Astrocyte of the spinal cord (primary cell): Measurements from ENCODE around the gene RAB5IF.
A peak's percentile ranks its signal among the peaks of the same experiment; 100 is the strongest.

Experiments used
- DNase-seq: peaks from one replicate; pipeline ENCODE4 v3.0.0; 2011; ENCODE audit warnings: low read depth, low spot score
- H3K4me3 ChIP-seq: 2 replicates; pipeline ENCODE4 v1.5.1; 2011; ENCODE audit warnings: low read depth, mild to moderate bottlenecking, low read length, moderate library complexity
- CTCF ChIP-seq: IDR thresholded peaks from 2 replicates; pipeline ENCODE4 v1.5.1; 2012; ENCODE audit warnings: low read depth, mild to moderate bottlenecking, low read length, inconsistent platforms
- in situ Hi-C: cut with HindIII; loops from 2 replicates; pipeline ENCODE4 v1.10.0; 2017; ENCODE audit warnings: low sequenced_read_pairs

The RAB5IF gene

DNA sequence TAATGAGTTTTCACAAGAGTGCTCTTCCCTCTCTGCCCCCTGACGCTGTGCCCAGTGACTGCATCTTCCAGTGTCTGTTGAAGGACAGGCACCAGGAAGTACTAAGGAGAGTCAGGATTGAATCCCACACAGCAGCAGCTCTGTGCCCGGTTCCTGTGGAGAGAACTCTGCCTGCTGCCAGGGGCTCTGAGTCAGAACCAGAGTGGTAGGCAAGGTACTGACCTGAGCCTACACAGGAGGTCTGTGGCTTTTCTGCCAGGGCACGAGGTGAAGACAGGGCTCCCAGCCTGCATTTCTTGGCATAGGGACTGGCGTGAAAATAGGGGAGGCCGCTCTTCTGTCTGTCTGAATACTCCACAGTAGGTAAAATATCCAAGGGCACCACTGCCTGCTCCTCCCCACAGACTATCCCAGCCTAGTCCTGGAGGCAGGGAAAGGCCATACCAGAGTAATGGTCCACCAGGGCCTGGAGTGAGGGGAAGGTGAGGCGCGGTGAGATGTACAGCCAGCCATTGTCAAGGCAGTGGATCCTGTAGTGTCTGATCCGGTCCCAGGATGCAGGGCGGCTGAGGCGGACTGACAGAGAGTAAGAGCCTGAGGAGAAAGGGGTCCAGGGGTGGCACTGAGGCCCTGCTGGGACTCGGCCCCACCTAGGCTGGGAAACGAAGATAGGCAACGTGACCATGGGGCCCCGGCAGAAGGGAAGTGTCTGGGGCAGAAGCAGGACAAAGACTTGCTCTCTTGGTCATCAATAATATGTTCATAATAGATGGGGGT, 9.4 kb downstream of the RAB5IF start:
- no peak for TF ChIP-seq CTCF
- in situ Hi-C loops: no loop called here
- no peak overlapping the region for H3K4me3 ChIP-seq
- DNase-seq: peak; percentile 10

GRCh38 chr20:36620917-36621316, 15.3 kb downstream of the RAB5IF start:
- TF ChIP-seq CTCF: no peak
- no peak for DNase-seq
- in situ Hi-C loops: no loop called here
- no peak overlapping the region for H3K4me3 ChIP-seq

DNA sequence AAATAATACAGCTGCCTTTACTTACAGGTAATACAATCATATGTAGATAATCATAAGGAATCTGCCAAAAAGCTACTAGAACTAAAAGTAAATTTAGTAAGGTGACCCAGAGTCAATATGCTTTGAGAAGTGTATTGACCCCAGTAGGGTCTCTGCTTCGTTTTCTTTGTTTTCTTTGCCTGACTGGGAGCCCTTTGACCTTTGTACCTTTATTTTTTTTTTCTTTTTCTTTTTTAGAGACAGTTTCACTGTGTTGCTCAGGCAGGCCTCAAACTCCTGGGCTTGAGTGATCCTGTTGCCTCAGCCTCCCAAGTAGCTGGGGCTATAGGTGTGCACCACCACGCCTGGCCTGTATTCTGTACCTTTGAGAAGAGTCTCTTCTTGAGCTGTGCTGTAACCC, 17.9 kb downstream of the RAB5IF start:
- no peak overlapping the region for H3K4me3 ChIP-seq
- no peak for DNase-seq
- no peak for TF ChIP-seq CTCF
- in situ Hi-C loops: no loop called here

DNA sequence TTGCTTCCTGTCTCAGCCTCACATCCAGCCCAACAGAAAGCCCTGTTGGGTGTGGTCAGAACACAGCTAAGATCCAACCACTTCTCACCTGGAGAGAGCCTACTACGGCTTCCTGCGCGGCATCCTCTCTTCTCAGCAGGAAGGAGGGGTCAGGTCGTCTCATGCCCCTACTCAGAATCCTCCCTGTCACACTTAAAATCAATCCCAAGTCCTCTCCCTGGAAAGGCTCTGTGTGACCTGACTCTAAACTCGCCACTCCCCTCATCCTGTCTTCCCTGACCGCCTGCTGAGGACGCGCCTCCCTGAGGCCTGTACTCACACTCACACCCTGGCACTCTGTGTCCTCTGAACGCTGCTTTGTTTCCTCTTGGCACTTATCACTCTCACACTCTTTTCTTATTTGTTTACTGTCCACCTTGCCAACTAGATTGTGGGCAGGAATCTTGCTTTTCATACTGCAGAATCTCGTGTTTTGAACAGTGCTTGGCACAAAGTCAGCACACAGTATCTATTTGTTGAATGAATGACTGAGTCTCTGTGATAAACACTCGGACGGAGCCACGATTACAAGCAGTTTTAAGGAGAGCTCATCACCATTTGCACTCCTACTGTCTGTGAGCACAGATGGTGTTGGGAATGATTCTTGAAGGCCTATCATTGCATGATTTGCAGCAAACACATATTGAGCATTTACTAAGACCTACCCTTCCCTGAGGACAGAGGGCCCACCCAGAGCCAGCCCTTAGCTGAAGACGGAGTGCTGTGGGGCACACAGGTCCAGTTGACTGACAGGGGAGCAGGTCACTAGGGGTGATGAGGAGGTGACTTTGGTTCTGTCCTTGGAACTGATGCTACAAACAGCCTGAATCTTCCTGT, 18.7 kb downstream of the RAB5IF start:
- in situ Hi-C loops: no loop called here
- H3K4me3 ChIP-seq: no peak overlapping the region
- no peak for DNase-seq
- TF ChIP-seq CTCF: no peak

- in situ Hi-C loops: no loop called here
- no peak overlapping the region for H3K4me3 ChIP-seq
- TF ChIP-seq CTCF: no peak
- no peak for DNase-seq
These were observed 19.4 kb downstream of the RAB5IF start for GRCh38 chr20:36624944-36625324.

DNA sequence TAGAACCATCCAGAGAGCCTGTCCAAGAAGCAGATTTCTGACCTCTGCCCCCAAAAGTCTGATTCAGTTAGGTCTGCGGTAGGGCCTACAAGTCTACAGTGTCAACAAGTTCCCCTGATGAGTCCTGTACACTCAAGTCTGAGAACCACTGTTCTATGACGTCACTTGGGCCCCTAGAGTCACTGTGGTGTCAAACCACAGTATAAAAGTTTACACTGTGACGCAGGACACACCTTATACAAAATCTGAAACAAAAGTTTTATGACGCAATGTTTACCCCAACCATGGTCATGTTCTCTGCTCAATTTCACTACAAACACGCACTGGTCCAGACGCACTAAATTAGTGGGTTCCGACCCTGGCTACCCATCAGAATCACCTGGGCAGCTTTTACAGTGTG, 22.5 kb downstream of the RAB5IF start:
- in situ Hi-C loops: no loop called here
- no peak for TF ChIP-seq CTCF
- no peak overlapping the region for H3K4me3 ChIP-seq
- no peak for DNase-seq
